ENCODE results near the gene BIN1.
"Not testable (repeated sequence)": the region's sequence is repeated elsewhere in the genome, so short reads cannot be mapped to it uniquely, and the experiment has no call there.

BIN1 gene

DNA sequence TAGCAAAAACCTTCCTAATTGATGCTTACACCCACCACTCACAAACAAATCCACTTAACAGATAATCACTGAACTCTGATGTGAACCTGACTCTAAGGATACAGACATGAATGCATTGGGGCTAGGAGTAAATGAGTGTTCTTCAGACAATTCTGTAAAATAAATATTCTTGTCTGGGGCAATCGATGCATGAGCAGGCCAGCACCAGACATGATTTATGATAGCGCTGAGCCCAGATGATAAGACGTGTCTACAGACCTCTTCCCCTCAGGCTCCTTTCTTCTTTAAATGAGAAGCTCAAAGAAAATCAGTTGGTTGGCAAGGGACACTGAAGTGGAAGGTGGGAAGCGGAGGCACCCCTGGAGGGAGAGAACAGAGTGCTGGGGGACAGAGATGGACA is 27.3 kb upstream of the BIN1 start:
- no peak for DNase-seq

- no peak for DNase-seq
Measured at GRCh38 chr2:127133793-127134192, 26.8 kb upstream of the BIN1 start.

DNA sequence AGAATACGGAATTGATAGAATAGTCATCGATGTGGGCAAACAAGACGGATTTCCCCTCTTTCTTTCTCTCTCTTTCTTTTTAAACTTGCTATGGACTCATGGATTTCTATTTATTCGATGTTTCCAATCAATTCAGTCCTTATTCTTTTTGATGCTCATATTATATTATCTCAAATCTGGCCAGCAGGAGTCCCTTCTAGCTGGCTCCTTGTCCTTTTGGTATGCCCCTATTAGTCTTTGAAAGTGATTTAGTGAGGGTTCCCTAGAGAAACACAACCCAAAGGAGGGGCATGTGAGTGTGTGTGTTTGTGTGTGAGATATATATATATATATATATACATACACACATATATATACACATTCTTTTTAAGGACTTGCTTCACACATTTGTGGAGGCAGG is 23.5 kb upstream of the BIN1 start:
- no peak for DNase-seq

GRCh38 chr2:127129937-127130336 is 23.0 kb upstream of the BIN1 start:
- DNase-seq, result no peak

DNA sequence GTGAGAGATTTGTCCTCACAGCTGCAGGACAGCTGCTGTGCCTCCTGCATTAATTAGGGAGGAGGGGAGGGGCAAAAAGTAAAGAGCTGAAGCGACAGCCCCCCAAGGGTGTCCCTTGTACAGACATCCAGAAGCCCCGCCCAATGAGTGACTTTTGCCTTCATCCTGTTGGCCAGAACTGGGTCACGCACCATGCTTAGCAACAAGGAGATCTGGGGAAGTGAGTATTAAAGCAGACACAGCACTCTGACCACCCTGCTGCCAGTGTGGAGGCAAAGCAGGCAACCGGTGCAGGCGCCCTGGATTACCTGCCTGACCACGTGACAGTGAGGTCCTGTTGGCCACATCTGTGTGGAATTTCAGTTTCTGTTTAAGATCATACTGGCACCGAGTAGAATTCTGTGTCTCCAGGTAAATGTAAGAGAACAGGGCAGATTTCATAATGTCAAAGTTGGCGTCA is 21.5 kb upstream of the BIN1 start:
- DNase-seq, result no peak

GRCh38 chr2:127125821-127126220 is 18.9 kb upstream of the BIN1 start:
- no peak for DNase-seq

DNA sequence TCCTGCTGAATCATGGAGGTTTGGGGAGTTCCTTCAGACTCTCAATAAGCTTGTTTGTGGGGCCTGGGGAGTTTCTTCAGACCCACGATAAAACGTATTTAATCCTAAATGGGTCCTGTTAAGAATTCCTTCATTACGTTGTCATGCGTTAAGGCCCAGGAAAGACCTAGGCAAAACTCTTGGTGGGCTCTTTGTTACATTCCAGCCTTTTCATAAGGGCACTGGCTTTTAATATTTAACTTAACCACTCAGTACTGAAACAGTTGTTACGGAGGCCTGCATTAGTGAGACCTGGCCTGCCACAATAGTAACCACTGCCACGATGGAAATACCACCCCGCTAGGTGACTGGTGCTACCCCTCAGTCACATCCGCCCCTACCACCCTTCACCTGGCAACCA is 17.5 kb upstream of the BIN1 start:
- no peak for DNase-seq

DNA sequence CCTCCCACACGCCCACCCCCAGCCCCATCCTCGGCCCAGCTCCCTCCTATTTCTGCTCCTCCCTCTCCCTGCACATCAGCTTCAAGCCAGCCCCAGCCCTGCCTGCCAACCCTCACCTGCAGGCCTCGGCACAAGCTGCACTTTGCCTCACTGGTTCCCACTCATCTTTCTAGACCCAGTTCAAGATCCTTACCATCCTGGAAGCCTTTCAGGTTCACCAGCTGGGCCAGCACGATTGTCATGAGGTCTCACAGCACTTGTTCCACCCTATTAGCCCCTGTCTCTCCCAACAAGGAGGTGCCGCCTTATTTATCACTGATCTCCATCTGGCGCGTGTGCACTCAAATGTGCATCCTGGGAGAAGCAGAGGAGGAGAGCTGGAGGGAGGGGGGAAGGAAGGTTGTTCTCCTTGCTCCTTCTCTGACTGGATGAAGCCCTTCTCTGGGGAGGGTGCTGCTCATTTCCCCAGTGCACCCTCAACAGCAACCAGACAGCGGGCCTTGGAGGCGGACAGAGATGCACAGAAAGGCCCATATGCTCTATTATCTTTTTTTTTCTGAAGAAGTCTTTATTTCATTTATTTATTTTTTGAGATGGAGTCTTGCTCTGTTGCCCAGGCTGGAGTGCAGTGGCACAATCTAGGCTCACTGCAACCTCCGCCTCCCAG is 15.5 kb upstream of the BIN1 start:
- DNase-seq, result no peak

- DNase-seq, result no peak
Measured at GRCh38 chr2:127121776-127122176, 14.8 kb upstream of the BIN1 start.

DNA sequence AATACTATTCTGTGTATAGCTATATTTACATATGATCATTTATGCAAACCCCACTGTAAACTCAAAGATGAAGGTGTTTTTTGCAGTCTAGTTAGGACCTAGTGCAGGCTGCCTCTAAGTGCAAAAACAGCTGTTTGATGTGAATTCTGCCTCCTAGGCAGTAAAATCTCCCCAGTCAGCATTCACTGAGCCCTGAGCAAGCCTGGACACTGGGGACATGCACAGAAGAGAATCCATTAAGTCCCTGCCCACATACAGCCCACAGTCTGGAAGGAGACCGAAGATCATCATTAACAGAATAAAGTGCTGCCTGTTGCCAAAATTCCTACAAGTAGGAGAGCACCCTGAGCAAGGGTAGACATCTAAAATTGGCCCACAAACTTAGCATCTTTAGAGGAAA is 14.4 kb upstream of the BIN1 start:
- no peak for DNase-seq

DNA sequence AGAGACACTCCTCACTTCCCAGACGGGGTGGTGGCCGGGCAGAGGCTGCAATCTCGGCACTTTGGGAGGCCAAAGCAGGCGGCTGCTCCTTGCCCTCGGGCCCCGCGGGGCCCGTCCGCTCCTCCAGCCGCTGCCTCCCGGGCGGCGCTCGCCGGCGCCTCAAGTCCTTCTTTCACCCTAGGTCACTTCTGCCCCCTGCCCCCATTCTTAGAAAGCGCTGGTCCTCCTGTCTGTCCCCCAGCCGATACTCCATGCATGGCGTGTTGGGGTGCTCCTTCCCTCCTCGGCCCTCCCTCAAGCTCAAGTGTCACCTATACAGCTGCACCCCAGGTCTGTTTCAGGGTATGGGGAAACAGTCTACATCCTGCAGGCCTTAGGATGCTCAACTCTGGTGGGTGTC is 13.5 kb upstream of the BIN1 start:
- DNase-seq, result not testable (repeated sequence)

GRCh38 chr2:127118467-127118866 is 11.5 kb upstream of the BIN1 start:
- no peak for DNase-seq

DNA sequence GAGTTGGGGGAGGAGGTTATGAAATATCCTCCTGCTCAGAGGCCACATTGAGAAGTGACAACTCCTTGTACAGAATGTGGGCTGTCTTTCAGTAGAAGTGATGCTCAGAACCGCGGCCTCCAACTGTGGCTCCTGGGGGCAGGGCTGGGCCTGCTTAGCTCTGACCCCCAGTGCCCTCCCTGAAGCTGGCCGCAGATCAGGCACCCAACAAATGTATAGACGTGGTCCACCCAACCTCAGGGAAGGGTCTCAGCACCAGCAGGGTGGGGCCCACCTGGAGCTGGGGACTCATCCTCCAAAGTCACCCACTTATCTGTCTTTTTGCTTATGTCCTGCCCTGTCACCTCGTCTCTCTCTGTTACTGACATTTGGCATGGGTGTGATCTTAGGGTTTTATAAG is 11.1 kb upstream of the BIN1 start:
- DNase-seq, result no peak

DNA sequence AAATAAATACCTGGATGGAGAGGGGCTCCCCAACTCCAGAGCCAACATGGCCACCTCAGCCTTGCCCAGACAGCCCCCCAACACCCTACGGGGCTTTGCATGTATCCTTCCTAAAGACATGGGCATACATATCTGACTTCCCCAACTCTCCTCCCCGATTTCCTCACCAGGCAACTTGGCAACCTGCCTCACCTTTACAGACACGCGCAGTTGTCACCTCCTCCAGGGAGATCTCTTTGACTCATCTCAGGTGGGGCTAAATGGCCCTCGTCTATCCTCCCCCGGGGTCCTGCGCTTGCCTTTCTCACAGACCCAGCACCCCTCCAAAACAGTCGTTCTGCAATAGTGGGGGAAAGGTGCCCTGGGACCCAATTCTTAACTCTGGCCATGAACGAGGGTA is 10.6 kb upstream of the BIN1 start:
- no peak for DNase-seq

DNA sequence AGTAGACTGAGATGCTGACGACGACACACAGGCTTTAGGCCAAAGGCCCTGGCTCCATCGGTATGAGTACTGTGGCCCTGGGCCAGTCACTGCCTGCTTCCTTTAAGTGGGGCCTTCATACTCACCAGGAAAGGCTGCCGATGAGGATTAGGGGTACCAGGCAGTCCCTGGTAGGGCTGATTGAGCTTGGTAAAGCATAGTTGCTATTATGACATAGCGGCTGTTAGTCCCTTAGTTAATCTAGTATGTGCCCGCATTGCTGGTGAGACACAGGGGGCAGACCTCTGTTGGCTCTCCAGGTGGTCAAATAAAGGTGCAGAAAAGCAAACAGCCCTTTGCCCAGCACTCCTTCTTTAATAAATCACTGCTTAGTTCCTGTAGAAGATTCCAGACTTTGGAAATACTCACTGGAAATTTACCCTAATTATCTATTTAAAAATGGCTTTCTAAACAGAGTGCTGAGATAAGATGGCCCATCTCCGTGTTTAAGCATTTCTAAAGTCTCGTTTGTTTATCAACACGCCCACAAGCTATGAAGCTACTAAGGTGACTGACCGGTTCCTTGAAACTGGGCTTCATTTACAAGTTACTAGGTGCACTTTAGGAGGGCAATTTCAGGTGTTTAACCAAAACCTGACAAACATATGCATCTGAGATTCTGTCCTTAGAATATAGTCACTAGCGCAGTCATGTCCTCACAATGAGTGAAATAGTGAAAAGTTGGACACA is 8.7 kb upstream of the BIN1 start:
- no peak for DNase-seq

DNA sequence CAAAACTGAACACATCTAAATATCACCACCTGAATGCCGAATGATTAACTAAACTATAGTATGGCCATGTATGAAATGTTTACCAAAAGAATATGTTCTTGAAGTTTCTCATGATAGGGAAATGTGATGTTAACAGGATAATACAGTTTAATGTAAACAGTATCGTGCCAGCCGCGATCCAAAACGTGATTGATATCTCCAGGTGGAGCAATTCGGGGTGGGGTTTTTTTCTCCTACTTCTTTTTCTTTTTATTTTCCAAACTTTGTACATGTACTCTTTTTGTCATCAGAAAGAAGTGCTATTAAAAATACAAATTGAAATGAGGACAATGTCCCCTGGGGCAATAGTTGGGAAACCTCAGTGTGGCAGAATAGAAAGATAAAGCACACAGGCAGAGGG is 4.0 kb upstream of the BIN1 start:
- DNase-seq, result no peak

- DNase-seq, result no peak
Measured at GRCh38 chr2:127108090-127108523, 1.2 kb upstream of the BIN1 start.

DNA sequence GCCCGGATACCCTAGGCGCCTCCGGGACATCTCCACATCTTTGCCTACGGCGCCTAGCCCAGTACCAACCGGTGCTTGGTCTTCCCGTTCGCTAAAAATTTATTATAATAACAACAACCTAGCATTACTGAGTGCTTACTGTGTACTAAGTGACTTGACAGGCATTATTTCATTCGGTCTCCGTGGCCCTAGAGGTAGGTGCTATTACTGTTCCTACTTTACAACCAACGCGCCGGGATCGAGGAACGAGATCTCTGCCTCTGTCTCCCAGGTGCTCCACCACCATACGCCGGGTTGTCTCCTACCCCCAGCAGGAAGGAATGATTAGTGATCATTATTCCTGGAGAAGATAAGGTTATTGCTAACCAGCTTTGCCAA is 657 bp upstream of the BIN1 start:
- no peak for DNase-seq

DNA sequence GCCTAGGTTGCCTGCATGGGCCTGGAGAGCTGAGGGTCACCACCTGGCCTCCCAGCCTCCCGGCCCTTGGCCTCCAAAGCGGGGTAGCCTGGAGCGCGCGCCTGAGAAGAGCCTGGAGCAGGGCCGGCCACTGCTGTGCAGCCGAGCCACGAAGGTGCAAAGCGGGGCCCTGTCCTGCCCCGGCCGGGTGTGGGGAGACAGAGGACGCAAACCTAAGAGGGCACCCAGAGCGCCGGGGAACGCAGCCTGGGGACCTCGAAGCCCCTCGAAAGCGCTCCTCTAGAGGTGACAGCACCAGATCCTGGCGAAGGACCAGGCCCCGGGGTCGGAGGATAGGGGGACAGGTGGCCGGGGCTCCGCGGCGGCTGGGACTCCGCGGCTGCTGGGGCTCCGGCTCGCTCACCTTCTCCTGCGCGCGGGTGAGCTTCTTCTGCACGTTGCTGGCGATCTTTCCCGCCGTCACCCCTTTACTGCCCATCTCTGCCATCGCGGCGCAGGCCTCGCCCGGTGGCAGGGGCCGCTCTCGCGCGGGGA is 430 bp downstream of the BIN1 start:
- no peak for DNase-seq

- DNase-seq, result no peak
Measured at GRCh38 chr2:127105656-127106456, 1.1 kb downstream of the BIN1 start.

DNA sequence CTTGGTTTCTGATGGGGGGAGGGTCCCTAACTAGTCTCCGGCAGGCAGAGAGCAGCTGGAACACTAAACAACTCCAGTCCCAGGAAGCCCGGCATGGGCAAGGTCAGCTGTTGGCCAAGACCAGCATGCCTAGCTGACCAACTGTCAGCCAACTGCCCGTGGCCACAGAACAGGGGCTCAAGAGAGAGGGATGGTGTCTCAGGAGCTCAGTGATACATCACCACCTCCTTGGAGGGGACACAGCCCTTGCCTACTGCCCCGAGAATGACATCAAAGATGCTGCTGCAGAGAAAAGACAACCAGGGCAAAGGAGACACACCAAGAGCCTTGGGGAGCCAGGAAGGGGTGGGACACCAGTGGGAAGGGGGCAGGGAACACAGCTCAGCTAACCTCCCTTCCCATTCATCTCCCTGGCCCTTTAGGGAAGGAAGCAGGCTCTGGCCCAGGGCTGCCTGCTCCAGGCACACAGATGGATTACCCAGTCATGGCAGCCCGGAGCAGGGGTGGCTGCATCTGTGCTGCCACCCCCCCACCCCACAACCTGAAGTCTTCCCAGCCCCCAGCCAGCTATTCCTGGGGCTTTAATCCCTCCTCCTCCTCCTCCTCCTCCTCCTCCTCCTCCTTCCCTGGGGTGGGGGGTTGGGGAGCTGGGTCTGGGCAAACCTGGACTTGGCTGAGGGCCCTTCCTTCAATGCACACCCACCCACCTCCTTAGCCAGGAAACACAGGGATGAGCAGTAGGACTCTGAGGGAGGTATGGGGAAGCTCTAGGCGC is 1.9 kb downstream of the BIN1 start:
- no peak for DNase-seq

- DNase-seq, result no peak
Measured at GRCh38 chr2:127104166-127104660, 2.7 kb downstream of the BIN1 start.

Data from stimulated activated naive CD4-positive, alpha-beta T cell treated with Interleukin-2 at 50 U/mL for 16 hours (primary cell).